Epithelial cell of proximal tubule (primary cell): ENCODE measurements around the gene SLC8A1. TPM values are rescaled to one million over a fixed set of nuclear protein-coding genes. Genes with fewer than 3 reads are reported as not detected.

Source experiments
- DNase-seq: peaks from one replicate; pipeline ENCODE4 v3.0.0-alpha.2; 2011; ENCODE audit warnings: low read depth
- H3K4me3 ChIP-seq: 2 replicates; pipeline ENCODE4 v1.5.1; 2011; ENCODE audit warnings: low read depth, mild to moderate bottlenecking, low read length
- total RNA-seq: library from RNA; depleted of rRNA; stranded (reverse); fragments of >200 nt; gene quantifications from 2 replicates; pipeline ENCODE4 v1.2.3, GENCODE V29; 2015
- TF ChIP-seq, protein P1 (sequence below): conservative IDR thresholded peaks from 2 replicates; pipeline ENCODE4 v1.5.1; 2012; ENCODE audit warnings: low read depth, mild to moderate bottlenecking, low read length

SLC8A1 gene
- total RNA-seq, 1 donor from 2014 or later, result 4.8 TPM

DNA sequence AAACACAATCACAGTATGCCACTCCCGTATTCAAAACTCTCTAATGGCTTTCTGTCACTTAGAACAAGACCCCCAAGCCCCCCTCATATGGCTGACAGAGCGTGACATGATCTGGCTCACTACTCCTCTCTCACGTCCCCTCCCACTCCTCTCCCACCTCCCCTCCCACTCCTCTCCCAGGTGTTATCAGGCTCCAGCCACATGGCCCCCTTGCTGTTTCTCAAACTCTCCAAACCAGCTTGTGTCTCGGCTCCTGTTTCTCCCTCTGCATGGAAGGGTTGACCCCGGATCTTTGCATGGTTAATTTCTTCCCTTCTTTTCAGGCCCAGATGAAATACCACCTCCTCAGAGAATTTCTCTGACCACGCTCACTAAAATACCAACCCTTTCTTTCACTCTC is 180.8 kb downstream of the SLC8A1 start:
- DNase-seq, result no peak
- no peak overlapping the region for H3K4me3 ChIP-seq
- TF ChIP-seq, protein P1, sequence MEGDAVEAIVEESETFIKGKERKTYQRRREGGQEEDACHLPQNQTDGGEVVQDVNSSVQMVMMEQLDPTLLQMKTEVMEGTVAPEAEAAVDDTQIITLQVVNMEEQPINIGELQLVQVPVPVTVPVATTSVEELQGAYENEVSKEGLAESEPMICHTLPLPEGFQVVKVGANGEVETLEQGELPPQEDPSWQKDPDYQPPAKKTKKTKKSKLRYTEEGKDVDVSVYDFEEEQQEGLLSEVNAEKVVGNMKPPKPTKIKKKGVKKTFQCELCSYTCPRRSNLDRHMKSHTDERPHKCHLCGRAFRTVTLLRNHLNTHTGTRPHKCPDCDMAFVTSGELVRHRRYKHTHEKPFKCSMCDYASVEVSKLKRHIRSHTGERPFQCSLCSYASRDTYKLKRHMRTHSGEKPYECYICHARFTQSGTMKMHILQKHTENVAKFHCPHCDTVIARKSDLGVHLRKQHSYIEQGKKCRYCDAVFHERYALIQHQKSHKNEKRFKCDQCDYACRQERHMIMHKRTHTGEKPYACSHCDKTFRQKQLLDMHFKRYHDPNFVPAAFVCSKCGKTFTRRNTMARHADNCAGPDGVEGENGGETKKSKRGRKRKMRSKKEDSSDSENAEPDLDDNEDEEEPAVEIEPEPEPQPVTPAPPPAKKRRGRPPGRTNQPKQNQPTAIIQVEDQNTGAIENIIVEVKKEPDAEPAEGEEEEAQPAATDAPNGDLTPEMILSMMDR, result no peak

DNA sequence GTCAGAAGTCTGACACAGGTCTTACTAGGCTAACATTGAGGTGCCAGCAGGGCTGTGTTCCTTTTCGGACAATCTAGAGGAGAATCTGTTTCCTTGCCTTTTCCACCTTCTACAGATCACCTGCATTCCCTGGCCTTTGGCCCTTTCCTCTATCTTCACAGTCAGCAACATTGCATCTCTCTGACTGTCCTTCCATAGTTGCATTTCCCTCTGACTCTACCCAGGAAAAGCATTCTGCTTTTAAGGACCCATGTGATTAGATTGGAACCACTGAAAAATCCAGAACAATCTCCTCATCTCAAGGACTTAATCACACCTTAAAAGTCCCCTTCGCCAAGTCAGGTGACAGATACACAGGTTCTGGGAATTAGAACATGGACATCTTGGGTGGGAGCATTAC is 181.5 kb downstream of the SLC8A1 start:
- no peak for DNase-seq
- no peak overlapping the region for H3K4me3 ChIP-seq
- TF ChIP-seq, protein P1, result no peak

DNA sequence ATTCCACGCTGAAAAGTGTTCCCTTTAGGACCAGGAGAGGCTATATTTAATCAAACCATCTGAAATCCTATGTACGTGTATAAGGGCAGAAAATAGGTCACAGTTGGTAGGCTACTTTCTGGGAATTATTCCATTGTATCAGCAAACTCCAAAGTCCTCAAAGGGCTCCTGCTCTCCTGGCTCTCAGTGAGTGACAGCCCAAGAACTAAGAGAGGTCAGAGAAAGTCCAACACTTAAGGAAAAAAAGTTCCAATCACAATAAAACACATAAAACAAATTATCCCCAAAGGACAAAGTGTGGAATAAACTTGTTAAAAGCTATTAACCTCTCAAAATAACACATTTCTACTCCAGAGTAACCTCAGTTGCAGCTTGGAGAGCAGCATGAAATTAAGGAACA is 183.3 kb downstream of the SLC8A1 start:
- TF ChIP-seq, protein P1, result no peak
- no peak for DNase-seq
- no peak overlapping the region for H3K4me3 ChIP-seq

DNA sequence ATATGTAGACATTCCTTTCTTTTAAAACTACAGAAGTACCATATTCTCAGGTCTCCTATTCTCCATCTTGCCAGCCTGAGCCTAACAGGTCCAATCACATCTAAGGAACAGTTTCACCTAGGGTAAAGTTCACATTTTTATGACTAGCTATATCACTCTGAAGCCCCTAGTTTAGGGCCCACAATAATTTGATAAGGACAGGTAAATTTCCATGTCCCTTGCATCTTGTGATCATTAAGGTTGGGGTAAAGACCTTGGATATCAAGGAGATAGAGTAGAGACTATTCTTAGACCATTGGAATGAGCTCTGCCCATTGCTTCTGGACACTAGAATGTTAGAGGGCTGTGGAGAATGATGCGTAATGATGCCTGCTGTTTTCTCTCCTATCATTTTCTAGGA is 185.7 kb downstream of the SLC8A1 start:
- TF ChIP-seq, protein P1, result no peak
- no peak overlapping the region for H3K4me3 ChIP-seq
- no peak for DNase-seq

DNA sequence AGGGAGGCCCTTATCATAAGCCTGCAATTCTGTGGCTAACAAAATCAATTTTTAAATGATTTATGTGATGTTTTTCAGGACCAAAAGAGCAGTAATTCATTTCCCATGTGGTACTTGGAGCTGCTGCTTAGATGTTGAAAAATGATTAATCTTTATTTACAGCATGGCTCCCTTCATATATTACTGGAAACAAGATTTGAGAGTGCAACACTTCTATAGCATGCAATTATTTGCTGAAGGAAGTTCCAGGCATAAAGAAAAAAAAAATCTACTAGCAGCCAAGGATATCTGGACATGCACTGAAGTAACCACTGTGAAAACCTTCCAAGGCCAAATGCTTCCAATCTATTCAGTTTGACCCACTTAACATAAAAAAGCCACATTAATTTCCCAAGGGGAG is 186.3 kb downstream of the SLC8A1 start:
- DNase-seq, result no peak
- H3K4me3 ChIP-seq, result no peak overlapping the region
- TF ChIP-seq, protein P1, result no peak

DNA sequence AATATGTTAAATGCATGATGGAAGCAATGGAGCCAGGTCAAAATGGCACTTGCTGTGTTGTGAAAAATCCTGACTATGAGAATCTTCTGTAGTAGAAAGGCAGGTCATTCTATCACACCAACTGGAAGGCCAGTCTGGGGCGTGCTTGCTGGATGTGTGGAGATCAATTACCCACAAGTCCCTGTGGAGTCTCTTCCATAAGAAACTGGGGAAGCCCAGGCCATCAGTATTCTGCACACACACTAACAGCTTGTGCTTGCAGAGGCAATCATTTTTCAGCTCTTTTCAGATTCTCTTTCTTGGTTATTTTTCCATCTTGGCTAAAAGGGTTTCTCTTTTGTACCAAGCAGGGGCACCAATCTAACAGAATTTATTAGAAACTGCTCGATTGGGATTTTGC is 190.8 kb downstream of the SLC8A1 start:
- no peak for DNase-seq
- no peak overlapping the region for H3K4me3 ChIP-seq
- TF ChIP-seq, protein P1, result no peak

DNA sequence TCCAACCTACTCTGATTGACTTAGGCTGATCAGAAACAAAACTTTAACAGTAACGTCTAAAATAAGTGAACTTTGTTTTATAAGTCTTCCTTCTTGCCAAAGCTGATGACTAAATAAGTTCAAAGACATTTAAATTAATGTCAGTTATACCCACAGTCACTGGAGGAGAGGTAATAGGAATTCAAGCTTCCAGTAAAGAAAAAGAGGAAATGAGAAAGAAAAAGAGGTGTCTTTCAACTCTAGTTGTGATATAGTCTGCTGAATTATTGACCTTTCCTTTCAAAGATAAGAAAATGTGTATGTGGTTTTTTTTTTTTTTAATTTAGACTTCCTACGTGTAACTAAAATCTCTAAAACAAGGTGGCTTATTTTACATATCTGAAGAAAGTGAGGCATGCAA is 191.5 kb downstream of the SLC8A1 start:
- no peak overlapping the region for H3K4me3 ChIP-seq
- TF ChIP-seq, protein P1, result no peak
- no peak for DNase-seq
